AG08395 (cell line): ENCODE measurements around the gene PSMD6.
A peak's percentile ranks its signal among the peaks of the same experiment; 100 is the strongest.

Source experiments
- DNase-seq: peaks from one replicate; pipeline ENCODE4 v3.0.0; 2012; ENCODE audit warnings: mixed read lengths, low spot score

PSMD6 gene

DNA sequence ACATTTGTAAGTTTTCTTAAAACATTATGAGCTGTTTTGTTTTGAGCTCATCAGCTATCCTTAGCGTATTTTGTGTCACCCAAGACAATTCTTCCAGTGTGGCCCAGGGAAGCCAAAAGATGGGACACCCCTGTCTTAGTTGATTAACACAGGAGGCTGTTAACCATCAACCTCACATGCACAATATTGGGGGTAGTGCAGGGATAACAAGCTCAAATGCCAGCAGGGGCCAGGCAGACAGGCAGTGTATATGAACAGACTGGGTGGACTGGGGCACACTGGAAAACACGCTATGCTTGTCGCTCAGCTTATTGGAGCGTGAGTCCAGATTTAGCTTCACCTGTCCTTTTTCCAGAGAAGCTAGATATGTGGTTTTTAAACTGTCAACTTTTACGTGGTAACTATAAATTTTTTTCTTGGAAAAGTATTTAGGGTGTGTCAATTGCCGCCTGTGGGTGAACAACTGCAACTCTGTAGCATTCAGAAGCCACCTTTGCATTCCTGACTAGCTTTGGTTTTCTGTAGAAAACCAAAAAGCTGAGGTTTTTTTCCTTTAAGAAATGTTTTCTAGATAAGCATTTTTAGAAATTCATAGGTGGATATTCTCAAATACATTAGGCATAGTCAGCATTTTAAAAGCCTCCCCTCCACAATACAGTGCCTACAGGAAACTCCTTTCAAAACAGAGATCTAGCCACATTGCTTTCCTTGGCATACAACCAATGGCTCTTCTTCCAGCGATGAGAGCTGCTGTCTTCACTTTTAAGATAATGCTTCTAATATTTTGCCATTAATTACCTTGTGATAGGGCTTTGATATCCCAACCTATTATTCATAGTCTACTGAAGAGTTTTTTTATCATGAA is 14.6 kb downstream of the PSMD6 start:
- no peak for DNase-seq

DNA sequence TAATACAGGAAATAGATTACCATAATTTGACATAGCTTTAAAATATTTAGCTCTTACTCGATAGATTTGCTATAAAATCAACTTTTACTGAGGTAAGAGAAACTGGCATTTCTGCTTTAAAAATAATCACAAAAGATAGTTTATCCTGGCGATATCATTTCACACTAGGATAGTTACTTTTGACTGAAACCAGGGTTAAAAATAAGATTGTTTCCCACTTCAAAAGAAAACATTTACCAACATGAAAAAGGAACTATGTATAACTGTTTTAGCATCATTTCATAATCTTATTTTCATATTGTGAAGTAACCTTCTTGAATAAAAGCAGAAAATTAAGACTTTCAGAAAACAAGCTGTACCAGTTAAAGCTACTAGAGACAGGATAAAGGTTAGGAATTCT is 15.3 kb downstream of the PSMD6 start:
- DNase-seq: no peak

DNA sequence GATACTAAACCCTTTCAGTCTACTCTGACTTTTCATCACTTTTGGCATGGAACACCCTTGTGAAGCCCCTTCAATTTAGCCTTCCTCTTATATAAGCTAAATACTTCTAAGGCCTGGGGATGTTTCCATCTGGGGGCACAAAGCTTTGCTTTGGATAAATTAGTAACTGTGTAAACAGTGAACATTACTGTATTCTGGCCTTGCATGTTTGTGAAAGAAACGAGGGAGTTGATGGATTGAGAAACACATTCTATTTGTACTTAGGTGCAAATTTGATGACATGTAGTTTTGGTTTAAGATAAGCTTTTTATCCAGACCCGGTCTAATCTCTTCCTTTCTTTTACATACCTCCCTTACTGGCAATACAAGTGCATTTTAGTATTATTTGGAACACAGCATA is 19.7 kb downstream of the PSMD6 start:
- DNase-seq: no peak

DNA sequence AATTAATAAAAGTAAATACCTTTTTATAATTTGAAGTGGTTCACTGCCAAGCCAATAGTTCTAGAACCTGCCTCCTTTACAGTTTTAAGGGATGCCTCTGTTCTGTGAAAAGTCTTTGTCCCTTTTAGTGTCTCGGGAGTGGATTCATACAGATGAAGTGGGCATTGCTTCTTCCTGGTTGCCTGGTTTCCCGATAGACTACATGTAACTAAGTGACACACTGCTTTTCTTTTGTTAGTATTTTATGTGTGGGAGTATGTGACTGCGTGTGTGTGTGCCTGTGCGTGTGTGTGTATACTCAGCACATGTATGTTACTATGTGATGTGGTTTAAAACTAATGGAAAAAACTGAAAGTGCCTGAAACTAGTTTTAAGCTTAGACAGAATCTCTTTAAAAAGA is 21.1 kb downstream of the PSMD6 start:
- DNase-seq: no peak

DNA sequence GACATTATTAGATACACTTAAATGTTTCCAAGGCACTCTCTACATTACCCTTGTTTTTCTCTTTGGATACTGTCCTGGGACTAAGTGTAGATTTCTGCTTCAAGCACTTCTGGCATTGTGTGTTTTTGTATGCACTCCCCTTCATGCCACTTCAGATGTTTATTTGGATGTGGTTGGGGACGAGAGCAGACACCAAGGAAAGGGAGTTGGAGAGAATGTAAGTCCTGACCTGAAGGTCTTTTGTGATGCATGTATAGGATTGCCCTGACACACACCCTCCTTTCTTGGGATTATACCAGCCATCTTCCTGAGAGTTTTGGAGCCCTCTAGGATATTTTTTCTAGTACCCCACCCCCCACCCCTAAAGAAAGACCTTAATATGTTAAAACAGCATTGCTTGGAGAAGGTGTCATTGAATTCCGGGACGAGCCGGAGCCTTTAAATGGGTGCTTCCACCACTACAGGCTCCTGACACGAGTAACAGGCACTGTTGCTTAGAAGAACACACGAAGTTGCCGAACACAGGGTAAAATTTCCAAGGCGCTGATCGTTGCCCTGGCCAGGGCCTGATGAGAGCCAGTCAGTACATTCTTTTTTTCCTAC is 22.7 kb downstream of the PSMD6 start:
- DNase-seq: no peak

DNA sequence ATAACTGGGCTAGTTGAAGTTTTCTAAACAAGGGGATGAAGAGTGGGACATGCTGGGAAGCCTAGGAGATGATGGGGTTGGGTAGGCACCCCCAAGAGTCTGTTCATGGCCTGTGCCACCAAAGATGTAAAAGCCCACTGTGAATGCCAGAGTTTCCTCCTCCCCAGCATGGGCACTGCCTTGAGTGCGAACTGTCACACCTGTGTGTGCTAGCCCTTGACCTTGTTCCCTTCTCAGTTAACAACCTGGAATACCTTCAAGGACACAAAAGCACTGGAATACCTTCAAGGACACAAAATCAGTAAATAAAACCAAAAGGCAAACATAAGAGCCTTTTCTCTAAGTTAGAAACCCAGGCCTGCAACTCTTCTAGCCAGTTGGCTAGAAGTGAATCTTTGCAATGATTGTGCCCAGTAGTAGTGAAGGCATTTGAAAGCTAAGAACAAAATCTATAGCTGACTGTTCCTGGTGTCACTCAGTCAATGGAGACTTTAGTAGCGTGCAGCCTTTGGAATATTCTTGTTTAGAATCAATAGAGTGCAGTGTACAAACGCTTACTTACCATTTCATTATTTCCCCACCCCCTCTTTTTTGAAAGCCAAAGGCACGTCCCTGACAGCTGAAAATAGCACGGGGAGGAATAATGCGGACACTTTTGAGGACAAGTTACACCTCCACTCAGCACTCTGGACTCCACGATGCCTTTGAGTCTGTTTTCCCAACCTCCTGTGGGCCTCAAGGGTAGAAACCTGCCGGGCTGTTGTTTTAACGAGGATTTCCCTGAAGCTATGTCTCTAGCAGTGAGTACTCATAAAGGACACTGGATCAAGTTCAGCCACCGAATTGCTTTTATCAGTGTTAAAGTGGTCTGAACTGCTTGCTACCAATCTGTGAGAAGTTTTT is 24.2 kb downstream of the PSMD6 start:
- DNase-seq: no peak

DNA sequence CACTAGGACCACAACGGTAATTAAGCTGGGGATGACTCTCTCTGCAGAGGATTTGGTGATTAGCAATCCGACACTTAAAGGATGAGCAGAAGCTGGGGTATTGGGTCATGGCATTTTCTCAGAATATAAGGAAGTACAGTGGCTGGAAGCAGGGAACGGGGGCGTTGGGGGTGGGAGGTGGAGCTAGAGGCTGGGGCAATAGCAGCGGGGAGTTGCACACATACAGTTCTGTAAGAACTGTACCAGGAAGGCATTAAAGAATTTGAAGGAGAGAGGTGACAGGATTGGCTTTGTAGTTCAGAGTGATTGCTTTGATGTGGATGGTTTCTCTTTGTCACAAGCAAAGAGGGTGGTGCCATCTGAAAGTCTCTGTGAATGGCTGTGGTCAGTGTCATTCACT is 28.2 kb downstream of the PSMD6 start:
- DNase-seq: no peak

DNA sequence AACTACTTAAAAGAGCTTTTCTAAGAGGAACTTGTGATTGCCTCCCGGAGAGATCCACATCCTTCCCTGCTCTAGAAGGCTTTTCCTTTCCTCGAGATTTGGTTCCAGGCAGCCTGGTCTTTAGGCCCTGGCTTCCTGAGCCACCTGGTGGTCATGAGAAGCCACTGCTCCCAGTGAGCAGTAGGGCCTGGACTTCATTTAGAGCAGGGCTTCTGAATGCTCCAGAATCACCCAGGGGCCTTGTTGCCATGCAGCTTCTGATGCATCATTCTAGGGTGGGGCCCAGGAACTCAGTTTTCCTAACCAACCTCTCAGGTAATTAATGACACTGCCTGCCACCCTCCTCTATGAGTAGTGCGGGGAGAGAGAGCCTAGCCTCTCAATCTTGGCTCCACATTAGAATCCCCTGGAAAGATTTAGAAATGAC is 29.6 kb downstream of the PSMD6 start:
- DNase-seq: peak; percentile 89

DNA sequence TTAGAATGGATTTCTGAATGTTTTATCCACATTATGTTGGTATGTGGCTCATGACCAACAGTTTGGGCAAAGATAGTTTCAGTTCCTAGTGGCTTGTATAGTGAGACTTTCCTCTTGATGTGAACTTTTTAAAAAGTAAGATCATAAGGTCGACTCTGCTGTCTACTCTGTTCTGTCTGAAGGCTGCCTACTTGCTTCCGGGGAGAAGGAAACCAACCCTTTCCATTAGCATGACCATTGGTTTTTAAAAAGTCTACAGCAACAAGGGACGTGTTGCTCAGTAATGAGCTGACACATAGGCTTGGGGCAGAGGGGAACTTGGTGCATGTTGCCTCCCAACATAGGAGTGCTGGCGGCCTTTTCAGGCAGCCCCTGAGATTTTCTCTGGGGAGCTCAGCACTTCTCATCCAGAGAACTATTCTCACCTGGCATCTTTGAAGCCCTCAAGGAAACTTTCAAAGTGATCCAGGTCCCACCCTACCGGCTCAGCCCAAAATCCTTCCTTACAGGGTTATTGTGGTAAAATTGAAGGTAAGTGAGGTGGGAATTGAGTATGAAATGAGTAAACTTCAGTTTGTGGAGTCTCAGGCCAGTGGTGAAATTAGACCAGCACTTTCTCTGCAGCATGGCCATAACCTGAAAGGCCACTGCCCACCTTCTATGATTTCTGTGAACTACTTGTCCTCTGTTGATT is 30.6 kb downstream of the PSMD6 start:
- no peak for DNase-seq

DNA sequence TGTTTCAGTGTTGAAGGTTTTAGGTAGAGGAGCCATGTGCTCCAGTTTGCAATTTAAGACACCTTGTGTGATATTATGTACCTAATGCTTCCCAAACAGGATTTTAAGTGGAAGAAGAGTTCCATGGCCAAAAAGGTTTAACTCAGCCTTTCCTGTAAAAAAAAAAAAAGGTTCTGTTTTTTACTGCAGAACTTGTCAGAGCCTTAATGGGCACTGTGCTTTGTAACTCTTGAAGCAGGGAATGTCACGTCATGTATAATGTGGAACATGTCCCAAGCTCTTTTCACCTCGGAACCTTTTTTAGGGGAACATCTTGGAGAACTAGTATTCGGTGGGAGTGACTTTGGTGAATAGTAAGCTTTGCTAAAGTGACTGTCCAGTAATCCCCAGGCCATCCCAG is 31.6 kb downstream of the PSMD6 start:
- DNase-seq: no peak

DNA sequence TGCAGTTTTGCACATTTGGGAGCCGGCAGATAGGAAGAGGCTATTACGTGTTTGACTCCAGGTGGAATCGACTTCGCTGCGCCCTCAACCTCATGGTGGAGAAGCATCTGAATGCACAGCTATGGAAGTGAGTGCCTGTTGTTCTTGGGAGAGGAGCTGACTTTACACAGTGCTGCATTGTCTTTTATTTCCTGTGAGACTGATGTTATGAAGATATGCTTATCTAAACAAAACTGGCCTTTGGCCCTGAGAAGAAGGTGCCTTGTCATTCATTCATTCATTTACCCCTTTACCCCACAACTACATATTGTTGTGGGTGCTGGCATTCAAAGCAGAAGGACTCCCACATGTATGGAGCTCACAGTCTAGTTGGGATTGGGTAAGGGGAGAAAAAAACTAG is 32.6 kb downstream of the PSMD6 start:
- no peak for DNase-seq

DNA sequence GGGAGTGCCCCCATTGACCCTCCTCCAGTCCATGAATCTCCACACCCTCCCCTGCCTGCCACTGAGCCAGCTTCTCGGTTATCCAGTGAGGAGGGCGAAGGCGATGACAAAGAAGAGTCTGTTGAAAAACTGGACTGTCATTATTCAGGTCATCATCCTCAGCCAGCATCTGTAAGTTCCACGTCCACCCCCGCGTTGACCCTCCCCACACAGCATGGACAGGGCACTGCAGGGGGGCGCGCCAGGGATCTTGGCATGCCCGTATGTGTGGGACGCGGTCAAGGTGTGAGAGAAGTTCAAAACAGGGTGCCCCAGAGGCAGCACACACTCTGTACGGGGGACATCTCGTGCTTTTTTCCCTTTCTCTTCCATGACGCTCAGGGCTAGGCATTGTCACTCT is 33.1 kb downstream of the PSMD6 start:
- no peak for DNase-seq

DNA sequence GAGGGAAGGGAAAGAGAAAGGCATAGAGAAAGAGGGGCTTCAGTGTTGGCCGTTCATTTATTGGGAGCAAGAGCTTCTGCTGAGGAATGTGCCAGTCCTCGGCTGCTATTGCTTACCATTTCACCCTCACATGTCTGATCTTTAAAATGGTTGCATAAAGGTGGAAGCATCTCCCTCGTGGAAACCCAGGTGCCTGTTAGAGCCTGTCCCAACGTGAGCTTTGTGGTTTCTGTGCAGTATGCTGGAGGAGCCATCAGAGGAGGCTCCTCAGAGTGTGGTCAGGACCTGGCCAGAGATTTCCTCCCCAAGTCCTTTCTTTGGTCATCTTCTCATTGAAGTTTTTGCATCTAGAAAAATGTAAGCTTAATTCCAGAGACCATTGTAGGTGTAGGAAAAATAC is 34.4 kb downstream of the PSMD6 start:
- no peak for DNase-seq

DNA sequence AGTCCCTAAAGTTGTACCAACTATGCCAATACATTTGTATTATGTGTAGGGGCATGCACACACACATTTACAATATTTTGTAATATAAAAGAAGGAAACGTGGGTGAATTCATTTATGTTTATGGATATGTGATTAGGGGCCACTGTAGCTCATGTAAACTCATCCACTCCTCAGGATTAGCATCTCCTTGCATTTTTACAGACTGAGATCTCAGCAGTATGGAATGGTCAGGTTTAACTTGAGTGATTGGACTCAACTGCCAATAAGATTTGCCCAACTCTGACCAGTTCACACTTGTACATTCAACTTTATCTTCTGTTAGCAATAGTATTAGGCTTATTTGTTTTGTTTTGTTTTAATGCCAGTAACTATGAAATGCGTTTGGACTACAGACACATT is 36.5 kb downstream of the PSMD6 start:
- DNase-seq: no peak

DNA sequence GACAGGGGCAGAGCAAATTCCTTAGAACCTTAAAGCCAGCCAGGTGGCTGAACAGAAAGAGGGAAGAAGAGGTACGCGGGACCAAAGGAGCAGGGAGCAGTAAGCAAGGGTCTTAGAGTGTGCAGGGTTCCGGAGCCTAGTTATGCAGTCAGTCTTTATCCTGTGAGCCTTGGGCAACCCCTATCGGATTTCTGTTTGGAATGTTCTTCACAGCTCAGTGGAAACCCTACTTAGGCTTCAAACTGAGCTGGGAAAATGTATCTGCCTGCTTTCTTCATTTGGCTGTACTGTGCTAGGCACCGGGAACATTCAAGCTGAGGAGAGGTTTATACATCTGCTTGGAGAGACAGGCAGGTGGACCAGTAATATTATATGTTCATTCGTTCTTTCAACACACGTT is 37.1 kb downstream of the PSMD6 start:
- no peak for DNase-seq

DNA sequence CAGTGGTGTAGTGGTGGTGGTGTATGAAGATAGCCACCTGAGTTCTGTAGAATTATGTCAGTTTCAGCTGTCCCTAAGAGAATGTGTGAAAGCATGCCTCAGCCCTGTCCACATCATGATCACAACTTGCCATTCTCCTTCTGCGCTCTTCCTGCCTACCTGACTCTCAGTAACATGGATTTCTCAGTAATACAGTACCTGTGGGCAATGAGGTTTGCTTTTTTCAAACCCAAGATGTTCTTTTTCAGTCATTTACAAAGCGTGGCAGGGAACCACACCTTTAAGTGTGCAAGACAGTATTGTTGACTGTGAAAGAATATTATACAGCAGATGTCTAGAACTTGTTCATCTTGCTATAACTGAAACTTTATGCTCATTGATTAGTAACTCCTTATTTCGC is 38.9 kb downstream of the PSMD6 start:
- DNase-seq: no peak

DNA sequence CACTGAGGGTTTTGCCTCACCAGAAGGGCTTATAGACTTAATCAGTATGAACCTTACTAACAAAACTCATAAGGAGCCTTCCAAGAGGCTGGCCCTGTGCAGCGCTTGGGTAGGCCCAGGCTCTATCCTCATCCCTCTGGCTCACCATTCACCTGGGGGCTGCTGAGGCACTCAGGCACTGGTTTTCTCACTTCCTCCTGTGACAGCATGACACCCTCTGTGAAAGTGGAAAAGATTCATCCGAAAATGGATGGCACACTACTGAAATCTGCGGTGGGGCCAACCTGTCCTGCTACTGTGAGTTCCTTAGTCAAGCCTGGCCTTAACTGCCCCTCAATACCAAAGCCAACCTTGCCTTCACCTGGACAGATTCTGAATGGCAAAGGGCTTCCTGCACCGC is 41.3 kb downstream of the PSMD6 start:
- no peak for DNase-seq

DNA sequence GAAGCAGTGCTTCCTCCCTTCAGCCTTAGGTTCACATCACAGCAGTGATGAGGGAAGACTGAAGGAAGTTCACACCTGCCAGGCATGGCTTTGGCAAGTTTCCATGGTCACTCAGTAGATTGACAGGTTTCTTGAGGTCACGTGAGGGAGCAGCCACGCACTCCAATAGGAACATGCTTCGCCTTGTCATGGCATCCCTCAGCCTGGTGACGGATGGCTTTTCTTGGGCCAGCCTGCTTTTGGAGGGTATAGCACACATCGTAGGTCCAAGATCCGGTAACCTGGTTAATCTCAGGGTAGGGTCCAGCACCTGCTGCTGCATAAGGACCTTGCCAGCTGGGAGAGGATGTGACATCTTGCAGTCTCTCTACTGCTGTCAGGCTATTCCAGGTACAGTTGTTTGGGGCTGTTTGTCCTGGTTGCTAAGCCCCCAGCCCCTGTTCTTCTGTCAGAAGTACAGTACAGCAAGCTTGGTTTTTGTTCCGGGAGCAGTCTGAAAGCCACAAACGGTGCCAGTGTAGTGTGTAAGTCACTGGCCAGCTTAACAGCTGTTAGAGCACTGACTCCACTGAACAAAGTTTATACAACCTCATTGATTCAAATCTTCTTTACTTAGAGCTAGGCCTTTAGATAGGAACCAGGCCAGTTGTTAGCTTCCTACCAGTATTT is 42.3 kb downstream of the PSMD6 start:
- DNase-seq: no peak

DNA sequence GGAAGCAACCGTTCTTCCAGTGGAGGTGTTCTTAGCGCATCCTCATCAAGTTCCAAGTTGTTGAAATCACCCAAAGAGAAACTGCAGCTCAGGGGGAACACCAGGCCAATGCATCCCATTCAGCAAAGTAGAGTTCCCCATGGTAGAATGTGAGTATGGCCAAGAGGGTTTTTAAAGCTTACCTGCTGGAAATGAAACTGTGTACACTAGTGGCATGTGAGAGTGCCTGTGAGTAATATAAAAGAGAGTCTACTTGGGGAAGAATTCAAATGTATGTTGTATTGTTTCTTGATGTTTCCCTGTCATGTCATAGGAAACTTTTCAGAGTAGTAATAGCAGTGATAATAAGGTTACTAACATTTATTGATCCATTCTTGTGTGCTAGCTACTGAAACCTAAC is 43.3 kb downstream of the PSMD6 start:
- no peak for DNase-seq

DNA sequence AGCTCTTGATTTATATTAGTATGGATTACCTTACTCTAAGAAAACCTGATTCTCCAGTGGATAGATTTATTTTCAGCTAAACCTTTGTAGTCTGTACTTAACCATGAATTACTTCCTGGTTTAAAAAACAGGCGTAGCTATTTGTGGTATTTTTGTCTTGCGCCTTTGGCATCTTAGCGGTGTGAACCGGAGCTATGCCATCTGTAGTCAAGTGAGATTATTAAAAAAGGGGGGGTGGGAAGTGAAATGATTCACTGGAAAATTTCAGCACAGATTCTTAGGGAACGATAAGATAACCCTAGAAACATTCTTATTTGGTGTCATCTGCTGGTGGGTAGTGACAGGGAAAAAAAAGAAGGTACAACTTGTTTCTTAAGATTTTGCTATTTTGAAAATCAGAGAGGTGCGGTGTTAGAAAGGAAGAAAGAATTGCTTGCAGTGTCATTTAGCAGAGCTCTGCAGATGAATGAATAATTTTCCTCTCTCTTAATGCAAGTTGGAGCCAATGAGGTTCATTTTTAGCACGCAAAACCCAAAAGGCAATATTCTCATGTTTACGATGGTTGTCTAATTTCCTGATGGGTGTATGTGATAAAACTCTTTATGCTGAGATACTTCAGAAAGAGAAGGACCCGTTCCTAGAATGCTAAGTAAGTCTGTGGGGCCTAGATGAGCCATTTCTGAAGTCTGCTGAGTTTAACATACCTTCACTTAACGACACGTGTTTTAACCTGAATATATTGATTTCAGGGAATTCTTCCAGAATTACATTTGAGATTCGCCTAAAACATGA is 44.0 kb downstream of the PSMD6 start:
- peak; percentile 57 for DNase-seq

DNA sequence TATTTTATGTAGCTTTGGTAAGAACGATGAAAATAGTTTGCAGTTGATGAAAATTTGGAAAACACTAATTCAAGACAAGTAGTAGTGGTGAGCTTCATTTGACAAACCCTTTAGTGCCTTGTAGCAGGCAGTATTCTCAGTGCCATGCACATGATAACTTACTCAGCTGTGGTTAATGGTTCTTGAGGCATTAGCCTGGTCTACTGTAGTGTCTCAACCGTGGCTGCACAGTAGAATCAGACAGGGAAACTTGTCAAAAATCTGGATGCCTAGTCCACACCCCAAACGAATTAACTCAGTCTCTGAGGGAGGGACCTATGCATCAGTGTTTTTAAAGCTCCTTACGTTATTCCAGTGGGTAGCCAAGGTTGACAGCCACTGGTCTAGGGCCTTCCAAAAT is 45.4 kb downstream of the PSMD6 start:
- peak; percentile 17 for DNase-seq
